Endothelial cell (in vitro differentiated cells): ENCODE measurements around the gene ZNF90. TPM values are rescaled to one million over a fixed set of nuclear protein-coding genes. Genes with fewer than 3 reads are reported as not detected.
"Not testable (repeated sequence)": the region's sequence is repeated elsewhere in the genome, so short reads cannot be mapped to it uniquely, and the experiment has no call there.

Source experiments
- DNase-seq: peaks from one replicate; pipeline ENCODE4 v3.0.0; 2021; ENCODE audit warnings: low spot score
- H3K27ac Mint-ChIP-seq: one replicate; pipeline ENCODE4 v1.8.0; 2021; ENCODE audit warnings: mixed read lengths, inconsistent platforms; ENCODE audit not compliant: unreplicated experiment
- H3K27me3 Mint-ChIP-seq: one replicate; pipeline ENCODE4 v1.8.0; 2021; ENCODE audit warnings: mild to moderate bottlenecking, moderate library complexity, mixed read lengths, inconsistent platforms; ENCODE audit not compliant: unreplicated experiment
- H3K36me3 Mint-ChIP-seq: one replicate; pipeline ENCODE4 v1.8.0; 2021; ENCODE audit warnings: mild to moderate bottlenecking, low read depth, mixed read lengths, inconsistent platforms; ENCODE audit not compliant: unreplicated experiment
- H3K4me1 Mint-ChIP-seq: one replicate; pipeline ENCODE4 v1.8.0; 2021; ENCODE audit warnings: mild to moderate bottlenecking, mixed read lengths, inconsistent platforms; ENCODE audit not compliant: unreplicated experiment
- H3K4me3 Mint-ChIP-seq: one replicate; pipeline ENCODE4 v1.8.0; 2021; ENCODE audit warnings: mild to moderate bottlenecking, mixed read lengths, inconsistent platforms; ENCODE audit not compliant: unreplicated experiment
- H3K9me3 Mint-ChIP-seq: one replicate; pipeline ENCODE4 v1.8.0; 2021; ENCODE audit warnings: mixed read lengths, inconsistent platforms; ENCODE audit not compliant: unreplicated experiment
- CTCF ChIP-seq: fragments of 200-600 bp; sonication (generic); IDR thresholded peaks from one replicate; pipeline ENCODE4 v1.5.0; 2021; ENCODE audit warnings: antibody characterized with exemption; ENCODE audit not compliant: unreplicated experiment
- total RNA-seq: library from RNA; stranded (reverse); fragmentation: NEBNext Ultra II Directional; extraction: Animal tissue kit (Norgen Biotek cat#: 25700); gene quantifications from one replicate; pipeline ENCODE4 v1.2.1, GENCODE V29; 2021; ENCODE audit not compliant: unreplicated experiment

The ZNF90 gene
- total RNA-seq, 1 donor from 2014 or later = 16.7 TPM

DNA sequence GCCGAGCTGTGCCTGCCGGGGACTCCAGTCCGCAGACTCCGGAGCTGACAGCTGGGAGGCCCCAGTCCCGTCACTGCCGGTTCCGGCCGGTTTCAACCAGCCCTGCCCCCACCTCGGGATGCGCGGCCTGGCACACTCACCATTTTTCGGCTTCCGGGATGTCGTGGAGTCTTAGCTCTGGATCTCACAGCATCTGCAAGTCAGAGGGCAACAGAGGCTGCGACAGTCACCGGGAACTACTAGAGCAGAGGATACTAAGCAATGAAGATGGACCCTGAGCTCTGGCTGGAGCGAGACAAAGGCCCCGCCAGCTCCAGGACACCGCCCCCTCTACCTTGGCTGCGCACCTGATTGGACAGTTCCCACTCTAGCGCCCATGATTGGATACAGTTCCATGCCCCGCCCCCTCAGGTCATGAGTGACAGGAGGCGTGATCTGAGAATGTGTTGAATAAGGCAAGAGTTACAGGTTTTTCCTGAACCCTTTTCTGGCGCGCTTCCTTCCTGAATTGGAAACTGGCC, 38.5 kb upstream of the ZNF90 start, which contains the start of gene ZNF682:
ZNF682 (minus strand) TSS at position 303 of the 521 bp plus-strand sequence; CDS start at position 143, 160 bp downstream.
- peak within 1 kb of the TSS; percentile 89 for H3K4me3 Mint-ChIP-seq

GRCh38 chr19:20044663-20045062, 33.1 kb upstream of the ZNF90 start:
- peaks cover 4% of the 10 kb centered on the region for H3K36me3 Mint-ChIP-seq
- peaks cover 6% of the 10 kb centered on the region for H3K4me1 Mint-ChIP-seq
- peaks cover 5% of the 10 kb centered on the region for H3K27me3 Mint-ChIP-seq
- no peaks in the 10 kb centered on the region for H3K9me3 Mint-ChIP-seq
- no peak for TF ChIP-seq CTCF
- no peak overlapping the region for H3K4me3 Mint-ChIP-seq
- no peak overlapping the region for H3K27ac Mint-ChIP-seq
- no peak for DNase-seq

More for the DNA sequence above, 38.5 kb upstream of the ZNF90 start, which contains the start of gene ZNF682:
- Mint-ChIP-seq H3K27me3 (peaks cover 10% of the 10 kb centered on the region), H3K4me1 (peaks cover 17% of the 10 kb centered on the region), H3K36me3 (peaks cover 7% of the 10 kb centered on the region), H3K9me3 (no peaks in the 10 kb centered on the region), H3K27ac (peak within 1 kb of the TSS; percentile 95)
- TF ChIP-seq CTCF = no peak
- peak; percentile 95 for DNase-seq

DNA sequence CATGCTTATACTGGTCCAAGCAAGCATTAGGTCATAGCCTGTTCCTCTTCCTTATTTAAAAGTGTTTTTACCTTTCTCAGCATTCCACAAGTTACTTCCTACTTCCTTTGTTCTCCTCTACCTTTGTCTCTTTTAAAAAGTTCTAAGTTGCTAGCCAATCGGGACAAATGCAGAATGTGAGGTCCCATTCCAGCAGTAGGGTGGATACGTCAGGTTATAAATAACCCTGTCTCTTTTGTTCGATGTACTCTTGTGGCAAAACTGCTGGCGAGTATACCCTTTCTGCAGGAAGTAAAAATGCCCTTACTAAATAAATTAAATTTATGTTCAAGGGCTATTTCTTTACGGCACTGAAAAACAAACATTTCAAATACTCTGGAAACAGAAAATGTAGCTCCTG, 32.1 kb upstream of the ZNF90 start:
- not testable (repeated sequence) for H3K9me3 Mint-ChIP-seq, DNase-seq, H3K4me3 Mint-ChIP-seq, H3K27me3 Mint-ChIP-seq, H3K36me3 Mint-ChIP-seq, H3K4me1 Mint-ChIP-seq
- H3K27ac Mint-ChIP-seq = peak overlapping the region; percentile 63

DNA sequence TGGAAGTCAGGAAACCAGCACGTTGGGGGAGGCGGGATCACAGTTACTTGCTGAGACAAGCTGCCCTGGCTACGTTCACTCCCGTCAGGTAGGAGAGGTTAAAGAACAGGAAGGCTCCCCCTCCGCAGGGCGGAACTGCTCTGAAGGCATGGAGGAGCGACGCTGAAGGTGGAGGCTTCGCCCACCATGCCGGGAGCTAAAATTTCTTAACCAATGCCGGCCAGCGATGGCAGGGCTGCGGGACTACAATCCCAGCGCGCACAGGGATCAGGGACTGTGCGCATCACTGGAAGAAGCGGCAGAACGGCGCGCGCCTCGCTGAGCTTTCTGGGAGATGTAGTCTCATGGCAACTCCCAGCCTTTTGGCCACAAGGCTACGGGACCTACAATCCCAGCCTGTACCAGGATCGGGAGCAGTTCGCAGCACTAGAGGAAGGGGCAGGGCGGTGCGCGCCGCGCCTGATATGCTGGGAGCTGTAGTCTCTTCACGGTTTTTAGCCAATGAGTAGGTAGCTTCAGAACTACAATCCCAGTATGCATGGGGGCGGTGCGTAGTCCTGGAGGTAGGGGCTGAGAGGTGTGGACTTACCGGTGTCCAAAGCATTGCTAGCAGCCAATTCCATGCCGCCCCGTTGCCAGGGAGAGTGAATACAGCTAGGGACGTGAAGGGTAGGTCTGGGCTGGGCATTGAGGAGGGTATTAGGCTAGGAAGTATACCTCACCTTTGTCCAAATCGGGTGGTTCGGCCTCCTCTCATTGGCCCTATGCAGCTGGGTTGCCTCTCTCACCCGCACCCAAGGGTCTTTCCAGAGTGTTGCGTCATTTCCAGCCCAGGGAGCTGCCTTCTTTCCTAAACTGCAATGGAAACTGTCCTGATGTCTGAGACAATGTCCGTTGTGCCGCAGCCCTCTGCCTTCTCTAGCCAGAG, 25.7 kb upstream of the ZNF90 start:
- H3K4me3 Mint-ChIP-seq = peak overlapping the region; percentile 96
- peak overlapping the region; percentile 93 for H3K27ac Mint-ChIP-seq
- peaks cover 10% of the 10 kb centered on the region for H3K27me3 Mint-ChIP-seq
- peaks cover 7% of the 10 kb centered on the region for H3K36me3 Mint-ChIP-seq
- H3K9me3 Mint-ChIP-seq = no peaks in the 10 kb centered on the region
- peak; percentile 90 for DNase-seq
- H3K4me1 Mint-ChIP-seq = peaks cover 7% of the 10 kb centered on the region
- no peak for TF ChIP-seq CTCF

DNA sequence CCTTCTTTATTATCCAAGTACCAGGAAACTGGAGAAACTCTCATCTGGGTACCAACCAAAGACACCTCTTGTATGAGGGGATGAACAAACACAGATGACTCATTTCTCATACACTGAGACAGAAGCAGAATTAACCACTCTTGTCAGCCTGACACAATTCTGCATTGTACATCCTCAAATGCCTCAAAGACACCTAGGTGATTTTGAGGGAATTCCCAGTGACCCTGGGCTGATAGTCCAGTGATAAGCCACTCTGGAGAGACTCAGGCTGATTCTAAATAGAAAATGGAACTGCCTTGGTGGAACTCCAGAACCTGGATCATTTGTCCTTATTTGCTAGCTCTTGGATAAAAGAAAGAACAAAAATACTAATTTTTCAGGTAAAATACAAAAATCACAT, 19.1 kb upstream of the ZNF90 start:
- H3K27me3 Mint-ChIP-seq, DNase-seq, H3K36me3 Mint-ChIP-seq, H3K4me1 Mint-ChIP-seq, H3K4me3 Mint-ChIP-seq, H3K27ac Mint-ChIP-seq, H3K9me3 Mint-ChIP-seq: not testable (repeated sequence)

GRCh38 chr19:20060282-20060681, 17.5 kb upstream of the ZNF90 start:
- TF ChIP-seq CTCF = no peak

More at GRCh38 chr19:20060282-20060681, 17.5 kb upstream of the ZNF90 start:
- peaks cover 4% of the 10 kb centered on the region for H3K9me3 Mint-ChIP-seq
- no peaks in the 10 kb centered on the region for H3K4me1 Mint-ChIP-seq
- no peak overlapping the region for H3K4me3 Mint-ChIP-seq
- no peak for DNase-seq
- no peaks in the 10 kb centered on the region for H3K27me3 Mint-ChIP-seq
- H3K36me3 Mint-ChIP-seq = no peaks in the 10 kb centered on the region
- no peak overlapping the region for H3K27ac Mint-ChIP-seq
